NCI-H446 (cell line): ENCODE results near the gene MRPS6.

ENCODE experiments used
- DNase-seq, 2 experiments: peaks; one replicate each; lab custom pipeline; 2025; lab: John Stamatoyannopoulos, UW

MRPS6 gene

DNA sequence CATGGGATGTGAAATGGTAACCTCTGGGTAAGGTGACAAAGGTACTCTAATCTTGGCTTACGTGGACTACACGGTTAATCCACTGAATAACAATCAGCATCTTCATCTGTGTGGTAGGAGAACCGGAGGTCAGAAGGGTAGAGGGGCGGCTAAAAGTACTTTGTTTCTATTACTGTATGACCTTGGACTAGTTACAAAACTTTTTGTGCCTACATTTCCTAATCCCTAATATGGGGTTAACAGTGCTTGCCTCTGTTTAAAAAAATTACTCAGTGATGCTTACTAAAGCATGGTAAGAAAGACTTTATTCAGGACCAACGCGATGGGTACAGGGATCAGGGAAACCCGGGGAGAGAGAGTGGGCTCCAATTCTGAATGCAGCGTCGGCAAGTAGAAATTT, 1.7 kb upstream of the MRPS6 start:
- no peak for DNase-seq

DNA sequence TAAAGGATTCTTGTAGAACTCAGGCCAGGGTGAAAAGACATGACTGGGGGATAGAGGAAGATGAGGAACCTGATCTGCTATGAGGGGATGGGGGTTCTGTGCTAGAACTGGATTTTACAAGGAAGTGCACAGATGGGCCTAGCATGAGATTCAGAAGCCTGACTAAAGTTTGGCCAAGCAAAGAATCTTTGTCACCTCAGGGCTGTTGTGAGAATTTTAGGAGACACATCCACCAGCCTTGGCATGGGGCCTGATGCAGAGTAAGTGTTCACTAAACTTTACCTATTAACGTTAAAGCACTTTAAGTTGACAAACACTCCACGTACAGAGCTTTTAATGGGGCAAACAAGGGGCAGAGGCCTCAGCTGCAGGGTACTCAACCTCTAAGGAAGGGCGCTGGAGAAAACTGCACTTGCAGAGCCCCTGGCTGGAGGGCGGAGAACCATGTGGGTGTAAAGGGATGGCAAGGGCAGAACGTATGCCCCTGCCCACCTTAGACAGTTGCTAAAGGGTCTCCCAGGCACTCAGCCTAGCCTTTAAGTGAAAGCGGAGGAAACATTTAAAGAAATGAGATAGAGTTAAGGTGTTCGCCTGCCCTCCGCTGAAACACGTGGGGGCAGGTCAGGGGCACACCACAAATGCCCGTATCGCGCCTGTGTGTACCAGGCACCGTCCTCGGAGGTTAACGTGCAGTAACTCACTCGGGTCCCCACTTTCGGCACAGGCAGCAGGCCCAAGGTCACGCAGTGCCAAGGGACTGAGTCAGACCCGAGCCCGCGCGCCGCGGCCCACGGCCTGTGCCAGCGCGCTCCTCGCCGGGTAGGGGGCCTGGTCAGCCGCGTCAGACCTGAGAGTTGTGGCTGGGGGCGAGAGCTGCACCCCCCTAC, 990 bp upstream of the MRPS6 start:
- DNase-seq = no peak

DNA sequence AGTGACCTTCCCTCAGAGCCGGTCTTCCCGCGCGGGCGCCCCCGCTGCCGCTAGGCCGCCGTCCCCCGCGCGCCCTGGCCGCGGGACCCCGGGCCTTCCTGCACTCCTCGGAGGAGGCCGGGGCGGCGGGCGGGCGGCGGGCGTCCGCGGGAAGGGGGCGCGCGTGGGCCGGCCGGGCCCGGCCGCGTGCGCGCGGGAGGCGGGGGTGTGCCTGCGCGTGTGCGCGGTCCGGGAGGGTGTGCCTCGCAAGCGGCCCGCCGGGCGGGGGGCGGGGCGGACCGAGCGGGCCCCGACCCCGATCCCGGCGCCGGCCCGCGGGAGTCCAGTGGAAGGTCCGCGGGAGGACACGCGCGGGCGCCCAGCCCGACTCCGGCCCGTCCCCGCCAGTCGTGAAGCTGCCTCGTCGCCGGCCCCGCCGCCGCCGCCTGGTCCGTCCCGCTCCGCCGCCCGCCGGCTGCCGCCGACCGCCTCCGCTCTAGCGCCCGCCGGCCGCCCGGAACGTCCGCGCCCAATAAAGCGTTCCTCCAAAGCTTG, 438 bp downstream of the MRPS6 start:
- DNase-seq = peak in 1 of 2 experiments; percentile 47

GRCh38 chr21:34074283-34075090, 1.1 kb downstream of the MRPS6 start:
- no peak for DNase-seq

- no peak for DNase-seq
These were observed 1.7 kb downstream of the MRPS6 start for GRCh38 chr21:34075091-34075425.

DNA sequence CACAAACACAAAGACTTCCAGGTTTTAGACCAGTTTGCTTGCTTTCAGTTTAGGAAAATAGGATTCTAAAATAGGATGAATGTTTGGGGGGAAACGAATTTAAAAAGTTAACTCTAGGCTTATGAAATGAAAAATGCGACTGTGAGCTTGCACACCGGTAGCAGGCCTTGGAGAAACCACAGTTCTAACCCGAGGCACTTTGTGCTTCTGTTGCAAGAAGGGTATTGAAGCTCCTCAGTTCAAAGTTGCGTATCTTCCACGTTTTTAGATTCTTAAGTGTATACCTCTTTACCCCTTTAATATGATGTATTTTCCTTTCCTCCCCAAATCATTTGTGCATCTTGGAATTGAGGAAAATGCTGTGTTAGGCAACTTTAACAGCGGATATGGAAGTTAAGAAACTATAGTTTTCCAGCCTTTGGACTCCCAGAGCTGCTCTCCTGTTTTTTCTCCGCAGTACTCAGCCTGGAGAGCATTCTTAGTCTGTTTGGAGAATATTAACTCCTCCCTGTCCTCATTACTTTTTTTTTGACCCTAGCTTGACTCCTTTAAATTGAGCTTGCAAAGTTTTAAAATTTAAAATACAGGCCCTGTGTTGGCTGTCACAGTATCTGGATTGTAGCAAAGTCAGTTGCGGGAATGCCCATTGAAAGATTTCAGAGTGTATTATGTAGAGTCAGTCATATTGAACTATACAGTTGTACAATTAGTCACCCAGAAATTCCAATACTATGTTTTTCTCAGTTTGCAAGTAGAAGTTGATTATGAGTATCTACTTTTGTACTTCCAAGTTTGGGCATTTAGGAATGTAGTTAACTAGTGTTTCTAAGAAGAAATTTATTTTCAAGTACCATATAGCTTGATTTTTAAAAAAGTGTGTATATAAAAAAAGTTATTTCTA, 2.6 kb downstream of the MRPS6 start:
- no peak for DNase-seq

- DNase-seq = no peak
These were observed 3.5 kb downstream of the MRPS6 start for GRCh38 chr21:34076835-34077234.

GRCh38 chr21:34077888-34078287, 4.5 kb downstream of the MRPS6 start:
- DNase-seq = no peak

DNA sequence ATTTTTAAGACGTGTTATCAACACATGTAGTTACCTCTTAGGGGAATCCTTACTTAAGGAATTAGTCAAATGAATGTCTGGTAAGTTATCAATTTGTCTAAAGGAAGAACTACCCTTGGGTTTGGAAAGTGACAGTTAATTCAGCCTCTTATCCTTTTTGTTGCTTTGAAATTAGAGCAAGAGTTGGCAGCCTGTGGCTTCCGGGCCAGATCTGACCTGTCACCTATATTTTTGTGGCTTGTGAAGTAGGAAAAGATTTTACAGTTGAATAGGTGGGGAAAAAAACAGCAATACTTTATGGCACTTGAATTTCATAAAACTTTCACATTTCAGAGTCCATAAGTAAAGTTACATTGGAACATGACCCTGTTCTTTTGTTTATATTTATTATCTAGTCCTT, 5.5 kb downstream of the MRPS6 start:
- DNase-seq = no peak

- no peak for DNase-seq
These were observed 7.3 kb downstream of the MRPS6 start for GRCh38 chr21:34080710-34081109.

DNA sequence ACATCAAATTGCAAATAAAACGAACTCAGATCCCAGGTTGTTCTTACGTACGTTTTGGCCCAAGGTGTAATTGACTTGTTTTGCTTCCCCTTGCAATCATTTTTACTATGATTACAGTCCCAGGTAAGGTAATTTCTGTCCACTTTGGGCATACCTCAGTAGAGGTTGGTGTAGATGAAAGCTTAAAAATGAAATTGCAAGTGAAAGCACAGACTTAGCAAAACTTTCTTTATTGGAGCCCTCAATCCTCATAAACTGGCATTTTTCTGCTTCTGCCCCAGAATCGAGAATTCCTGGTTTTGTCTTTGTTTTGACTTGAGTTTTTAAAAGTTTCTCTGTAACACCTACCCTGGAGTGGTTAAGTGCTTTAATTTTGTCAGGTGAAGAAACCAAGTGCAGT, 9.4 kb downstream of the MRPS6 start:
- no peak for DNase-seq

DNA sequence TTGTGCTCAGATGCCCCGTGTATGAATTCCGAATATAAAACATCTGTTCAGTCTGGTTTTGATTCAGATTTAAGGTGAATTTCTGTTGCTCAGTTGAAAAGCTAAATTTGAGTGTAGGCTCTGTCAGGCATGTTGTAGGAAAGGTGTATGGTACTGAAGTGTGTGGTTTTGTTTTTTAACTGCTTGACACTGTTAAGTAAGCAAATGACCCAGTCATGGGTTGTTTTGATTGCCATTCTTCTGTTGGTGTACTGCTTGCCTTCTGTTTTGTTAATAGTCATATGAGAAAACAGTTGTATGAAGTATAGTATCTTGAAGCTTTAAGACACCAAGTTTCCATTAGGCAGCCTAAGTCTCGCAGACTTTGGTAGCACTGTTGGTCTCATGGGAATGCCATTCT, 10.0 kb downstream of the MRPS6 start:
- DNase-seq = no peak

DNA sequence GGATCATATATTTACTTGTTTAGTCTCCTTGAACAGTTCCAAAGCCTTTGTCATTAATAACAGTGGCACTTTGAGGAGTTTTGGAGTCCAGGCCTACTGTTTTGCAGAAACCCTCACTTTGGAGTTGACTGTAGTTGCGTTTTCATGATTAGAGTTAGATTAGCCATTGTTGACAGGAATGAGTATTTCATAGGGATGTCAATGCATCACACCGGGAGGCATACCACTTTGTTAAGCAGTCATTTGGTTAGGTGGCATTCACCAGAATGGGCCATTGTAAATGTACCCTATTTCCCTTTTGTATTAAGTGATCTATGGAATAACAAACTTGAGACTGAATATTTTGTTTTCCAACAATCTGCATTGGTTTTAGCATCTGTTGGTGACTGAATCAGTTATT, 11.8 kb downstream of the MRPS6 start:
- no peak for DNase-seq

DNA sequence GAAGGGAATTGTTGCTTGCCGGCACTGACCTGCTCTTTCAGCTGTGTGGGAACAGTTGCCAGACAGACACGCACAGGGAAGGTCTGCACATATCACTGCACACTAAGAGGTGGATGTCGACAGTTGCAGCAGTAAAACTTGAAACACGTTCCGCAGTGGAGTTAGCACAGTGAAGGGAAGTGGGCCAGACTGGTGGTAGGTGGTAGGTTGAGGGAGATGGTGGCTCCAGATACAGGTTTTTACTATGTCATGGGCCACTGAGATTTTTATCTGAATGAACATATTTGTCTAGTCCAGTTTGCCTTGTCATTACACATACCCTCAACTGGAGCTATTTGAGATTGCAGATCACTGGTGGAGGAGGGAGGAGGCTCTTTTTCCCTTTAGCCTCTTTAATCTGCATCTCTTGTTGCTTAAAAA, 13.5 kb downstream of the MRPS6 start:
- no peak for DNase-seq

DNA sequence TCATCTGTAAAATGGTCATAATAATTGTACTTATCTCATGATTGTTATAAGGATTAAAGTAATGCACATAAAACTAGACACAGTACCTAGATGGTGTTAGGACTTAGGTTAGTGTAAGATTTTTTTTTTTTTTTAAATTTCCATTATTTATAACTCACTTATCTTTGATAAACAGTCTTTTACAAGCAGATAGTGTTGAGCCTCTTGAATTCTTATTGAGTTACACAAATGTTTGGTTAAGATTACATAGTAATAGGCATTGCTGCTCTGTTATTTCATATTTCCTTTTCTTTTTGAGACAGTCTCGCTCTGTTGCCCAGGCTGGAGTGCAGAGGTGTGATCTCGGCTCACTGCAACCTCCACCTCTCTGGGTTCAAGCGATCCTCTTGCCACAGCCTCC, 15.4 kb downstream of the MRPS6 start:
- no peak for DNase-seq

DNA sequence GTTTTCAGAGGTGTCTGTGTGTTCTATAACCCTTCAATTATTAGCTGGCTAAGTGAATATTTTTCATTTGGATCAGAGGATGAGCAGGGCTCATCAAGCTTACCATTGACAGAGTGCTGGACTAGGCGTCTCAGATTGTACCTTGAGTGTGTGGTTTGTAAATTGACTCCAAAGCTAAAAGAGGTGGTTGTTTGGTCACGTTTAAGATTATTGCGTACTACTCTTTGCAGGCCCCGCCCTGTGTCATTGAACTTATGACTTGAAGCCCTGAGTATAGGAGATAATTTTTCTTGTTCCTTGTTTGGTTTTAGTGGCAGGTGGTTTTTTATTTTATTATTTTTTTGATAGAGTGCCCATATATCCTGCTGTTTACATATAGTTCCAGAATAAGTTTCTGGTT, 17.7 kb downstream of the MRPS6 start:
- DNase-seq = no peak

DNA sequence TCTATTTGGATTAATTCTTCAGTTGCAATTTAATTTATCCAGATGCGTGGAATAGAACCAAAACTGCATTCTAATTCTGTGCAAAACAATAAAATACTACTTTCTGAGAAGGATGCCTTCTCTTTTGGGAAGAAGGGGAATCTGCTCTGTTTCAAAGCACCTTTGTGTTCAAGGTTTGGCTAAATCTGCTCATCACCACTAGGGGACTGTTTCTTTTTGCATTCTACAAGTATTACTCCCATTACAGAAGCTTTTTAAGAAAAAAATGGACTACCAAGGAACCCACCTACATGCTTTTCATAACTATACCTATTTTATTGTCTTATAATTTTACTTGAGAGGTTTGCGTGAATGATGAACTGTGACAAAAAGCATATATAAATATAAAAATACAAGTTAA, 18.2 kb downstream of the MRPS6 start:
- peak in 1 of 2 experiments; percentile 13 for DNase-seq

- DNase-seq = no peak
These were observed 19.0 kb downstream of the MRPS6 start for GRCh38 chr21:34092262-34092921.

- no peak for DNase-seq
These were observed 19.7 kb downstream of the MRPS6 start for GRCh38 chr21:34093083-34093482.

DNA sequence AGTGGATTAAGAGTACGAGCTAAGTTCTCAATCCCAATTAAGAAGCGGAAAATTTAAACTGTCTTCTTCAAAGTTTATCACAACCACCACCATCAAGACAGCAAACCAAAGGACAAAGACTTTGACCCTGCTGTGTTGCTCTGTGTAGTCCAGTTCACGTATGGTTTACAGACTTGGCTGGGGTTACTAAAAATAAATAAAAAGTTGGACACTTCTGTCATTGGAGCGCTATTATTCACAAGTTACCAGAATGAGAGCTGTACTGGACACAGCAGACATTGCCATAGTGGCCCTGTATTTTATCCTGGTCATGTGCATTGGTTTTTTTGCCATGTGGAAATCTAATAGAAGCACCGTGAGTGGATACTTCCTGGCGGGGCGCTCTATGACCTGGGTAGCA, 21.6 kb downstream of the MRPS6 start:
- no peak for DNase-seq

DNA sequence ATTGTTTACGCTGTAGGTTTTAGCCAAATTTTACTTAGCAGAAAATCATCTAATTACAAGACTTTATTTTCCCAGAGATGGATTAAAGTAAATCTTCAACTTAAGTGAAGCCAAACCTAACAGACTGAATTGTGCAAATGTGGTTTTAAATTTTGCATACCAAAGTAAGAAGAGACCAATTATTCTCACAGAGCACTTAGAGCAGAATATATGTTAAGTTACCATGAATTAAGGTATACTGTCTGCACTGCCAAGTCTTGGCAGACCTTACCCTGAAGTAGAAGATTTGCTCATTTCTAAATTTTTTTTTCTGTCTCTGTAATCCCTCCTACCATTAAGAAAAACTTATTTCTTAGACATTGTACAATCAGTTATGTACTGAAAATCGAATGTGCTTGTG, 24.1 kb downstream of the MRPS6 start:
- DNase-seq = no peak

DNA sequence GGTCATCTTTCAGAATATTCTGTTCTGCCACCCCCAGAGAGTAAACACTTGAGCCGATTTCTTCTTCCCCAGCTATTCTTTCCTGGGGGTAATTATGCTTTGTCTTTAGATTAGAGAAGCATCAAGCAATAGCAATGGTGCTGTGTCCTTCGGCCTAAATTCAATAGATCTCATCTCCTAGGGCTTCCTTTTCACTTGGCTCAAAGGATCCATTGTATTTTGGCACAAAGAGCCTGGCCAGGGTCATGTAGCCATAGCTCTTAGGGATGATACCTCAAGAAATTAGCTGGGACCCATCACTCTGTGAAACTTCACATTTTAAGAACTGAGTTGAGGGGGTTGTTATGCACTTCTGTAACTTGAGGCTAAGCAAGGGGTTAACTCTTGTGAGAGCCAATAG, 27.0 kb downstream of the MRPS6 start:
- DNase-seq = no peak
